Measurements from ENCODE around the gene AGBL1.

- TF ChIP-seq CTCF (conservative IDR thresholded peaks at IDR 0.05; ENCODE audit: low read depth, low read length) (no peak), EZH2 (IDR thresholded peaks at IDR 0.05; ENCODE audit: borderline replicate concordance, low read depth, low read length, poor library complexity, severe bottlenecking) (no peak)
These were observed 19.0 kb upstream of the AGBL1 start for GRCh38 chr15:86060674-86061073.
